Measurements from ENCODE around the gene PACSIN1. TPM values are rescaled to one million over a fixed set of nuclear protein-coding genes. Genes with fewer than 3 reads are reported as not detected.

The PACSIN1 gene
- total and polyA plus RNA-seq, 2 of the 4 experiments (the other 2 are of a cell fraction), result 0.02 TPM; not detected in 1

DNA sequence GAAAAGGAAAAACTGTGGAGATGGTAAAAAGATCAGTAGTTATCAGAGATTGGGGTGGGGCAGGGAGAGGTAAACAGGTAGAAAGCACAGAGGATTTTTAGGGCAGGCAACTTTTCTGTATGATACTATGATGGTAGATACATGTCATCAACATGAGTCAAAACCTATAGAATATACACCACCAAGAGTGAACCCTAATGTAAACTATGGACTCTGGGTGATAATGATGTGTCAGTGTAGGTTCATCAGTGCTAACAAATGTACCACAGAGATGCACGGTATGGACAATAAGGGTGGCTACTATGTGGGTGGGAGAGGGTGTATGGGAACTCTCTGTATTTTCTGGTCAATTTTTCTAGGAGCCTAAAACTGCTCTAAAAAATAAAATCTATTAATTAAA is 18.5 kb downstream of the PACSIN1 start:
- Histone ChIP-seq H3K18ac (ENCODE audit: low read depth, low read length) (no peak overlapping the region), H3K79me1 (ENCODE audit: low read depth in 1 of 2, low read length in 2 of 2) (no peaks in the 10 kb centered on the region), H3K9ac (ENCODE audit: low read depth, low read length) (no peak overlapping the region), H3K4me3 (ENCODE audit: insufficient read depth, low read depth, low read length) (no peak overlapping the region), H2BK120ac (ENCODE audit: low read depth, low read length) (no peak overlapping the region), H3K27me3 (ENCODE audit: control insufficient read depth, insufficient read depth, low read length) (peaks cover 16% of the 10 kb centered on the region), H2AK9ac (replicated peaks; ENCODE audit: low read depth, low read length, poor library complexity) (no peak overlapping the region), H2AFZ (replicated peaks; ENCODE audit: low read length, poor library complexity) (no peak overlapping the region), H3K4me2 (ENCODE audit: low read depth, low read length) (no peak overlapping the region), H4K8ac (ENCODE audit: low read depth in 2 of 2, low read length in 2 of 2) (no peak overlapping the region), H3K27ac (ENCODE audit: insufficient read depth, low read length) (no peak overlapping the region), H2BK5ac (ENCODE audit: low read depth, low read length, poor library complexity, severe bottlenecking) (no peak overlapping the region), H3K9me1 (ENCODE audit: insufficient read depth, low read length) (no peaks in the 10 kb centered on the region), H2BK15ac (ENCODE audit: low read depth, low read length) (no peak overlapping the region), H3K36me3 (ENCODE audit: control insufficient read depth, insufficient read depth, low read length) (no peaks in the 10 kb centered on the region), H3K9me3 (ENCODE audit: control insufficient read depth, insufficient read depth, low read length) (no peaks in the 10 kb centered on the region), H4K5ac (ENCODE audit: low read depth, low read length) (no peak overlapping the region), H2AK5ac (ENCODE audit: low read depth, low read length) (no peak overlapping the region), H3K56ac (ENCODE audit: extremely low read depth, insufficient read depth, low read length) (no peak overlapping the region), H3K4ac (ENCODE audit: low read depth, low read length) (no peak overlapping the region), H3K4me1 (ENCODE audit: control insufficient read depth, insufficient read depth, low read length) (no peaks in the 10 kb centered on the region), H4K91ac (ENCODE audit: insufficient read depth, low read depth, low read length) (no peak overlapping the region), H3K23ac (ENCODE audit: low read depth, low read length) (no peak overlapping the region), H2BK20ac (ENCODE audit: low read depth, low read length) (no peak overlapping the region), H4K20me1 (ENCODE audit: insufficient read depth, low read length) (no peaks in the 10 kb centered on the region), H3K14ac (replicated peaks; ENCODE audit: low read depth, low read length) (no peak overlapping the region)
- no CpG with 5 or more reads among the region's 1 CpG for WGBS, 2 experiments (ENCODE audit: extremely low coverage in 2 of 2, insufficient read length in 1 of 2)
- intact Hi-C loops (cut with micrococcal nuclease) (no loop called here), dilution Hi-C loops (cut with HindIII; ENCODE audit: low sequenced_read_pairs, unreplicated experiment) (no loop called here), in situ Hi-C loops (cut with MboI; ENCODE audit: low sequenced_read_pairs) (no loop called here)
- ATAC-seq (ENCODE audit: low read depth) (no peak), DNase-seq (no peak)
- TF ChIP-seq CEBPB (IDR thresholded peaks at IDR 0.05; ENCODE audit: low read depth, low read length), result no peak
- TF ChIP-seq RAD21 (IDR thresholded peaks at IDR 0.05; ENCODE audit: low read length), result no peak
- TF ChIP-seq NFE2L2 (IDR thresholded peaks at IDR 0.05; ENCODE audit: low read depth, low read length), result no peak
- TF ChIP-seq, protein P1, sequence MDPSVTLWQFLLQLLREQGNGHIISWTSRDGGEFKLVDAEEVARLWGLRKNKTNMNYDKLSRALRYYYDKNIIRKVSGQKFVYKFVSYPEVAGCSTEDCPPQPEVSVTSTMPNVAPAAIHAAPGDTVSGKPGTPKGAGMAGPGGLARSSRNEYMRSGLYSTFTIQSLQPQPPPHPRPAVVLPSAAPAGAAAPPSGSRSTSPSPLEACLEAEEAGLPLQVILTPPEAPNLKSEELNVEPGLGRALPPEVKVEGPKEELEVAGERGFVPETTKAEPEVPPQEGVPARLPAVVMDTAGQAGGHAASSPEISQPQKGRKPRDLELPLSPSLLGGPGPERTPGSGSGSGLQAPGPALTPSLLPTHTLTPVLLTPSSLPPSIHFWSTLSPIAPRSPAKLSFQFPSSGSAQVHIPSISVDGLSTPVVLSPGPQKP (IDR thresholded peaks at IDR 0.05; ENCODE audit: borderline replicate concordance, low read depth, low read length), result no peak
- no peak for TF ChIP-seq POLR2A (IDR thresholded peaks at IDR 0.05; ENCODE audit: low read depth, low read length)
- TF ChIP-seq, protein P2, sequence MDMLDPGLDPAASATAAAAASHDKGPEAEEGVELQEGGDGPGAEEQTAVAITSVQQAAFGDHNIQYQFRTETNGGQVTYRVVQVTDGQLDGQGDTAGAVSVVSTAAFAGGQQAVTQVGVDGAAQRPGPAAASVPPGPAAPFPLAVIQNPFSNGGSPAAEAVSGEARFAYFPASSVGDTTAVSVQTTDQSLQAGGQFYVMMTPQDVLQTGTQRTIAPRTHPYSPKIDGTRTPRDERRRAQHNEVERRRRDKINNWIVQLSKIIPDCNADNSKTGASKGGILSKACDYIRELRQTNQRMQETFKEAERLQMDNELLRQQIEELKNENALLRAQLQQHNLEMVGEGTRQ (IDR thresholded peaks at IDR 0.05; ENCODE audit: low read depth, low read length), result no peak
- TF ChIP-seq, protein P3, sequence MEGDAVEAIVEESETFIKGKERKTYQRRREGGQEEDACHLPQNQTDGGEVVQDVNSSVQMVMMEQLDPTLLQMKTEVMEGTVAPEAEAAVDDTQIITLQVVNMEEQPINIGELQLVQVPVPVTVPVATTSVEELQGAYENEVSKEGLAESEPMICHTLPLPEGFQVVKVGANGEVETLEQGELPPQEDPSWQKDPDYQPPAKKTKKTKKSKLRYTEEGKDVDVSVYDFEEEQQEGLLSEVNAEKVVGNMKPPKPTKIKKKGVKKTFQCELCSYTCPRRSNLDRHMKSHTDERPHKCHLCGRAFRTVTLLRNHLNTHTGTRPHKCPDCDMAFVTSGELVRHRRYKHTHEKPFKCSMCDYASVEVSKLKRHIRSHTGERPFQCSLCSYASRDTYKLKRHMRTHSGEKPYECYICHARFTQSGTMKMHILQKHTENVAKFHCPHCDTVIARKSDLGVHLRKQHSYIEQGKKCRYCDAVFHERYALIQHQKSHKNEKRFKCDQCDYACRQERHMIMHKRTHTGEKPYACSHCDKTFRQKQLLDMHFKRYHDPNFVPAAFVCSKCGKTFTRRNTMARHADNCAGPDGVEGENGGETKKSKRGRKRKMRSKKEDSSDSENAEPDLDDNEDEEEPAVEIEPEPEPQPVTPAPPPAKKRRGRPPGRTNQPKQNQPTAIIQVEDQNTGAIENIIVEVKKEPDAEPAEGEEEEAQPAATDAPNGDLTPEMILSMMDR (conservative IDR thresholded peaks at IDR 0.05; ENCODE audit: low read depth, low read length), result no peak
- no peak for TF ChIP-seq RFX5 (IDR thresholded peaks at IDR 0.05; ENCODE audit: low read depth, low read length)
- no peak for TF ChIP-seq FOS (IDR thresholded peaks at IDR 0.05; ENCODE audit: low read depth, low read length)
- no TSS peak for BruUV-seq (replicated peaks)
- ChIA-PET CTCF (interaction anchor here (0.9 kb wide), 1 partner anchor 8 kb away, joined by 5 read pairs; no protein-coding TSS in a partner anchor), POLR2A (ENCODE audit: unreplicated experiment) (no interaction called here)
